ENCODE results near the gene TTC34.

Gene TTC34

DNA sequence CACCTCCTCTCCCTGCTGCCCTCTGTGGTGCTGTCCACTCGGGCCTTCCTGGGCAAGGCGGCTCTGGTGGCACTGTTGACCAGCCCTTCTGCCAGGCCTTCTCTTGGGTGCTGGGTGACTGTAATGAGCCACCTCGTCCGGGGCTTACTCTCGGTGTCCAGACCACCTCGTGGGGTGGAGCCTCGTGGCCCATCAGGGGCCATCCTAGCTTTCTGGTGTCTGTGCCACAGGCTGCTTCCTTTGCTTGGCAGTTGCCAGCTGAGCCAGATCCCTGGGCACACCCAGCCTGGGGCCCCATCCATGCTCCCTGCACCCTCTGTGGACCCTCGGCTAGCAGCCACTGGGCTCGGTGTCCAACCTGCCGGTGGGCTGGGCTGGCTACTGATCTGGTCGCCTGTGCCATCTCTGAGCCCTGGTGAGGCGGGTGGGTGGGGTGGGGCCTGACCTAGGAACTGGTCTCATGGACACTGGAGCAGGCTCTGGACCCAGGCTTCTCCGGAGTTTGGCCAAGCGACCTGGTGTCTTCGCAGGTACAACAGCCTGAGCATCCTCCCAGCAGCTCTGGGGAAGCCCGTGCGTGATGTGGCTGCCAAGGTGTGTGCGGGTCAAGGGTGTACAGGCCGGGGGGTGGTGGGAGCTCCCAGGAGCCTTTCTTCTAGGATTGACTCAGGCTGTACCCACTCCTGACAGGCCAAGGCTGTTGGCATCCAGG lies 213.5 kb downstream of the TTC34 start:
- no peak for DNase-seq

- peak in 1 of 2 experiments; percentile 45 for DNase-seq
Measured at GRCh38 chr1:2587071-2587859, 214.2 kb downstream of the TTC34 start.

DNA sequence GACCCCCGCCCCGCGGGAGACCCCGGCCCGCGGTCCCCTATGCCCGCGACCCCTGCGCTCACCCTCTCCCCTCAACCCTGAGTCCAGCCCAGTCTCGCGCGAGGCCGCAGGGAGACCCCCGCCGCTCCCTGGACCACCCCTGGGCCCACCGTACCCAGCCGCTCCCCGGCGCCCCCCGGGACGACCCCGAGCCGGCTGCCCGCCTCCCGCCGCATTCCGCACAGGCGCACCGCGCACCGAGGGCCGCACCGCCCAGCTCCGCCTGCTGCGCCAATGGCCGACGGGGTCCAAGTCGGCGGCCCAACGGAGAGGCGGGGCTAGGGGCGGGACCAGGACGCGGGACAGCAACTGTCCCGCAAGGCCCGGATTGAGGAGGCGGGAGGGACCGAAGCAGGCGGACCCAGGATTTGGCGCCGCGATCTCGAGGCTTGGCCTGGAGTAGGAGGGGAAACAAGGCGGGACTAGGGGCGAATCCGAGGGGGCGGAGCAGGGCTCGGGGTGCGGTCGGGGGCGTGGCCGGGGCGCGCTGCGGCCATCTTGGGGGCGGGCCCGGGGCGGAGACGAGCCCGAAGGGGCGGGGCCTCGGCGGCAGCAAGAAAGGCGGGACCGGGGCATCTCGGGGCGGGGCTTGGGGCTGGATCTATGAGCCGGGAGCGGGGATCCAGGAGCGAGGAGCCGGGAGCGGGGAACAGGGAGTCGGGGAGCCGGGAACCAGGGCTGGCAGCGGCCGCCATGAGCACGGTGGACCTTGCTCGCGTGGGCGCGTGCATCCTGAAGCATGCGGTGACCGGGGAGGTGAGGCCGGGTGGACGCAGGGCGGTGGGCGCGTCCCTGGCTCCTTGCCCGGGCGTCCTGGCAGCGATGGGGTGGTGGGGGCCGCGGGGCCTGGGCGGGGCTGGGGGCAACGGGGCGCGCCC lies 215.1 kb downstream of the TTC34 start, which contains the start of gene PRXL2B:
PRXL2B (plus strand) TSS at position 624 of the 917 bp plus-strand sequence; CDS start at position 733, 109 bp downstream.
- DNase-seq = peak; percentile 95

Data from Kasumi-1 (cell line).